ENCODE results near the gene MATN4. TPM values are rescaled to one million over a fixed set of nuclear protein-coding genes. Genes with fewer than 3 reads are reported as not detected.

The MATN4 gene
- total RNA-seq, 2 donors from 2014 or later: 0.34 TPM; not detected in 1

DNA sequence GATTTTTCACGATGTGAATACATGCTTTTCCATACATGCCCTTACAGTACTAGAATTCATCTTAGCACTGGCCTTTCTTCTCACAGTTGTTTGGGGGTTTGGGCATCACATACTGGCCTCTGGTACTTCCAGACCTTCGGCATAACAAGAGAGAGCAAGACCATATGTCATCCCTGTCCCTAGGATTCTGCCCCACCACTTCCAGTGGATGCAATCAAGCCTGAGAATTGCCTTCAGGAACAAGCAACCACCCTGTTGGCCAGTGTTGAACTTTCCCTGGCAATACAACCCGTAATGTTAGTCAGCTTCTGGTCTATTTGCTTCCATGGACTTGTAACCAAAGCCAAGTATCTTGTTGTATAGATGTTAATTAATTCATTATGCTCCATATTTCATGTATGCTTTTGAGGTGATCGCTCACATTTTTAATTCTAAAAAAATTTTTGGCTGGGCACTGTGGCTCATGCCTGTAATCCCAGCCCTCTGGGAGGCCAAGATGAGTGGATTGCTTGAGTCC lies 38.3 kb downstream of the MATN4 start:
- intact Hi-C loops (cut with DNase I): no loop called here
- no peak overlapping the region for H3K27ac ChIP-seq
- 88% methylated on average over 4 of the region's 4 CpGs for WGBS
- H3K4me1 ChIP-seq (replicated peaks): no peaks in the 10 kb centered on the region
- TF ChIP-seq POLR2AphosphoS5 (IDR thresholded peaks at IDR 0.05) (no peak), CTCF (IDR thresholded peaks at IDR 0.05) (no peak), POLR2A (IDR thresholded peaks at IDR 0.05) (no peak)
- no peak overlapping the region for H3K4me3 ChIP-seq
- no peaks in the 10 kb centered on the region for H3K36me3 ChIP-seq
- no peaks in the 10 kb centered on the region for H3K9me3 ChIP-seq
- H3K27me3 ChIP-seq (replicated peaks; ENCODE audit: insufficient read depth): no peaks in the 10 kb centered on the region
- DNase-seq (ENCODE audit: low spot score): no peak

DNA sequence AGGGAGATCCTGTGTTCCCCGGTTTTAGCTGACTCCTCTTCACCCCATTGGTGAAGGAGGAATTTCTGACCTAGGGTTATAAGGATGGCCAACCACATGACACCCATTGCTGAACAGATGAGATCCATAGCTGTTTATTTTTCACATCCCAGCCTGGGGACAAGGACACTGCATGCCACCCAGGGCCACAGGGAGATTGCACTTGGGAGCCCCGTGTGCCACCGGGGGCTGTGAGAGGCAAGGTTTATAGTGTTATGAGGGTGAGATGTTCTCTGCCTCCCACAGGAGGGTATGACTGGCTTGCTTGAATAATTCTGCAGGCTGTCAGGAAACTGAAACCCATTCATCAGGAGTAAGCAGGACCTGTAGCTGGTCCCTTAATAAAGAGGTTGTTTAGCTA lies 39.0 kb downstream of the MATN4 start:
- Histone ChIP-seq H3K27ac (no peak overlapping the region), H3K4me3 (no peak overlapping the region), H3K4me1 (replicated peaks) (no peaks in the 10 kb centered on the region), H3K36me3 (no peaks in the 10 kb centered on the region), H3K9me3 (no peaks in the 10 kb centered on the region), H3K27me3 (replicated peaks; ENCODE audit: insufficient read depth) (no peaks in the 10 kb centered on the region)
- intact Hi-C loops (cut with DNase I): no loop called here
- DNase-seq (ENCODE audit: low spot score): no peak
- WGBS: 77% methylated on average over 3 of the region's 3 CpGs
- no peak for TF ChIP-seq POLR2AphosphoS5 (IDR thresholded peaks at IDR 0.05)
- no peak for TF ChIP-seq CTCF (IDR thresholded peaks at IDR 0.05)
- no peak for TF ChIP-seq POLR2A (IDR thresholded peaks at IDR 0.05)

- WGBS: 64% methylated on average over 3 of the region's 3 CpGs
- Histone ChIP-seq H3K27ac (no peak overlapping the region), H3K9me3 (no peaks in the 10 kb centered on the region), H3K4me3 (no peak overlapping the region), H3K36me3 (no peaks in the 10 kb centered on the region), H3K27me3 (replicated peaks; ENCODE audit: insufficient read depth) (no peaks in the 10 kb centered on the region), H3K4me1 (replicated peaks) (no peaks in the 10 kb centered on the region)
- intact Hi-C loops (cut with DNase I): no loop called here
- TF ChIP-seq CTCF (IDR thresholded peaks at IDR 0.05) (no peak), POLR2AphosphoS5 (IDR thresholded peaks at IDR 0.05) (no peak), POLR2A (IDR thresholded peaks at IDR 0.05) (no peak)
- DNase-seq (ENCODE audit: low spot score): no peak
Measured at GRCh38 chr20:45268531-45268930, 39.6 kb downstream of the MATN4 start.

DNA sequence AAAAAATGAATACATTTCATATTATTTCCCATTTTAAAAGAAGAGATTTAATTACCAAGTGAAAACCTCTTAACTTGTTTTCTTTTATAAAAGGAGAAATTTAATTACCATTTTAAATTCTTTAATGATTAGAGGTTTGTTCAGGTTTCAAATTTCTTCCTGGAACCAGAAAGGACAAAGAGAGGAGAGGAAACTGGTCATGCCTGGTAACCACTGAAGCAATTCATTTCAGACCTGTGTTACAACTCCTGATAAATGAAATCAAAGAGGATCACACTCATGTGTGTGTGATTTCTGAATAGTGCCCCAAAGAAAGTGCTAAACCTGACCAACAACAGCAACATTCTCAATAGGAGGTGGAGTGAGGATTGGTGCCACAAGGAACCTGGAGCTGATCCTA lies 41.1 kb downstream of the MATN4 start:
- H3K36me3 ChIP-seq: no peaks in the 10 kb centered on the region
- no peaks in the 10 kb centered on the region for H3K4me1 ChIP-seq (replicated peaks)
- H3K27me3 ChIP-seq (replicated peaks; ENCODE audit: insufficient read depth): no peaks in the 10 kb centered on the region
- no peaks in the 10 kb centered on the region for H3K9me3 ChIP-seq
- DNase-seq (ENCODE audit: low spot score): no peak
- H3K4me3 ChIP-seq: no peak overlapping the region
- no peak for TF ChIP-seq POLR2A (IDR thresholded peaks at IDR 0.05)
- TF ChIP-seq CTCF (IDR thresholded peaks at IDR 0.05): no peak
- TF ChIP-seq POLR2AphosphoS5 (IDR thresholded peaks at IDR 0.05): no peak
- H3K27ac ChIP-seq: no peak overlapping the region
- intact Hi-C loops (cut with DNase I): no loop called here

DNA sequence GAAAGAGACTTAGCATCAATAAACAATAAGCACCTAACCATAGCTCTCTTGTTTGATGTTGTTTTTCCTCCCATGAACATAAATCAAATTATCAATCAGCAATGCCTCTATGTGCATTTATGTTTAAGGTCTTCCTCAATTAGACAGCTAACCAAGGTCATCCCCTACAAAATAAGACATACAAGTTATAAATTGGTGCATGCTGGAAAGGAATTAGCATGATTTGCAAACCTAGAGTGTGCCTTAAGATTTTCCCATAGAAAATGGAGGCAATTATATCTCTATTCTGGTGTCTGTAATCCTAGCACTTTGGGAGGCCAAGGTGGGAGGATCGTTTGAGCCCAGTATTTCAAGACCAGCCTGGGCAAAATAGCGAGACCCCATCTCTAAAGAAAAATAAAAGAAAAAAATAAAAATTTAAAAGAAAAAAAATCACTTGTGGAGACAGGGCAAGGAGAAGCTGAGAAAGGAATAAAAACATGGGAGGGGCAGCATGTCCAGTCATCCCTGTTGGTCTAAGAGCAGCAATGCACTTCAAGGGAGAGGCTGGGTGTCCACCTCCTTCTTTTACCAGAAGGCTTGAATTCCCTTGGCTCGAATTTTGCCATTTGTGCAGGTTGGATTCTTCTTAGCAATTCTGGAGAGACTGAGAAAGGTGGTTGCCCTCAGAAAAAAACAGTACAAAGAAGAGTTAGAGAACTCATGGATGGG lies 44.4 kb downstream of the MATN4 start:
- Histone ChIP-seq H3K9me3 (no peaks in the 10 kb centered on the region), H3K4me3 (no peak overlapping the region), H3K36me3 (no peaks in the 10 kb centered on the region), H3K27ac (no peak overlapping the region), H3K27me3 (replicated peaks; ENCODE audit: insufficient read depth) (no peaks in the 10 kb centered on the region), H3K4me1 (replicated peaks) (no peaks in the 10 kb centered on the region)
- intact Hi-C loops (cut with DNase I): no loop called here
- DNase-seq (ENCODE audit: low spot score): no peak
- 80% methylated on average over 3 of the region's 3 CpGs for WGBS
- TF ChIP-seq POLR2AphosphoS5 (IDR thresholded peaks at IDR 0.05): no peak
- TF ChIP-seq POLR2A (IDR thresholded peaks at IDR 0.05): no peak
- no peak for TF ChIP-seq CTCF (IDR thresholded peaks at IDR 0.05)

All from prostate gland (tissue), 2 donors.